ENCODE results near the gene RNFT2.

The RNFT2 gene

DNA sequence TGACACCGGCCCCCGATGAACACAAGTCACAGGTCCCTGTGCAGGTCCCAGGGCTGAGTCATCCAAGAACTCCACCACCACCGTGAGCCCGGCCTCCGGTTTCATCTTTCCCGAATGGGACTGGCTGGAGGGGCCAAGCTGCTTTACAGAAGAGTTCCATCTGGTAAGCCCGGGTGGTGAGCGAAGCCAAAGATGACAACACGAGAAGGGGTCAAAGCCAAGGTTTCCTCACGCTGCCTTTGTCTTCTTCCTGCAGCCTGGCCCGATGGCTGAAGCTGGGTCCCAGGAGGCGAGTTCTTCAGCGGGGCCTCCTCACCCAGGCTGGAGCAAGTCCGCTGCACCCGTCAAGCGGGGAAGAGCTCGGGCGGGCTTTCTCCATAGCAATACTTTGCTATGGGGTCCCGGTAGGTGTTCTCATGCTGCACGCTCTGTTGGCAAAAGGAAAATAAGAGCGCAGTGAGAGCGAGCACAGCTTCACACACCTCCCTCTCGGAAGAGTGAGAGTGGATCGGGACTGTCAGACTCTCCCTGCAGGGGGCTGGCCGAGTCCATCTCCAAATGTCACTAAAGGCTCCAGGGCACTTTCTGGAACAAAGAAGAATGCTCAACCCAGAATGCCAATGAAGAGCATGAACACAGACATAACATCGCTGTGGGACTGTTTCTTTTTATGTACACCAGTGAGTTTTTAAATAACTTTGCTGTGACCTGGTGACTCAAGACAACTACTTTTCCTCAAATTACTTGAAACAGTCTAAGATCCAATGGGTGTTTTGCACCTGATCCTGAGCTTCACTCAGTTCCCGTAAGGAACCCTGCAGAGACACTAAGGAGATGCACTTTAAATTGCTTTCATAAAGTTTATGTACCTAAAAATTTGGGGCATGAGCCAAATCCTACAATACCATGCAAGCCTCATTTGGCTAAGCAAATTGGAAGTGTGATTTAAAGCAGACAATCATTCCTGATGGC is 20.4 kb upstream of the RNFT2 start:
- H3K36me3 Mint-ChIP-seq (ENCODE audit: insufficient read depth), result peaks cover 52% of the 10 kb centered on the region
- peaks cover 4% of the 10 kb centered on the region for H3K4me1 Mint-ChIP-seq
- DNase-seq (ENCODE audit: low spot score in 2 of 2), result no peak

DNA sequence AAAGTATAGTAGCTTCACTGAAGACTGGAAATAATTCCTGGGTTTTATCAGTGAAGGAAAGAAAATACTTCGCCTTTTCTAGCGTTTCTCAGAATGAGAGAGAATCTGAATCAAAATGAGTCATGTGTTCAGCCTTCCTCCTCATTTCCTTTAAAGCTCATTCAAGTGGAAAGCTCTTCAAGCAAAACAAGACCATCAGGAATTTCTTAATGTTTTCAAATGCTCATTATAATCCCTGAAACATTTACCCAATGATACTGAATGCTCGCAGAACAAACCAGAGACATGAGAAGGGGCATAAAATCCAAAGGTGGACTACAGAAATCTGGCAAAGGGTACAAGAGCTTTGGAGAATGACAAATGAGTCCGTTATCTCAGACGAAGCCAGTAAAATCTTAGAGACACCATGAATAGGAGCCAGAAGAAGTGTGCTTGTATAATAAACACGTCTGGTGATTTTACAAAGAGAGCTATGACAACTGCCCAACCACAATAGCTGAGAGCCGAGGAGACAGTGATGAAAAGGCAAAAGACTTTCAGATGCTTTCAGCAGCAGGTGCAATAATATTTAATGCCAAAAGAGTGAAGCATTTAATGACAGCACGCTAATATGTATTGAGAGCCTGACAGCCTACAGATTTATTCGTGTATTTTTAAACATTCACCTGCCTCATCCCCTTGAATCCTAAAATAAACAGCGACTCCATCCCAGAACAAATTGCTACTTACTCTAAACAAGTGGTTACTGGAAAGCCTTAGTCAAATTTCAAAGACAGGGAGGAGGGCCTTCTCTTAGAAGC is 19.3 kb upstream of the RNFT2 start:
- H3K9me3 Mint-ChIP-seq, result no peaks in the 10 kb centered on the region
- DNase-seq (ENCODE audit: low spot score in 2 of 2) (no peak), ATAC-seq (replicated peaks; ENCODE audit: extremely low read depth, poor library complexity, severe bottlenecking) (no peak)
- H3K4me3 Mint-ChIP-seq, result no peak overlapping the region
- H3K4me1 Mint-ChIP-seq, result peaks cover 7% of the 10 kb centered on the region
- H3K36me3 Mint-ChIP-seq (ENCODE audit: insufficient read depth), result peaks cover 54% of the 10 kb centered on the region
- H3K27me3 Mint-ChIP-seq, result no peaks in the 10 kb centered on the region
- no peak overlapping the region for H3K27ac Mint-ChIP-seq (ENCODE audit: low read depth)

More for the DNA sequence above, 20.4 kb upstream of the RNFT2 start:
- Mint-ChIP-seq H3K9me3 (no peaks in the 10 kb centered on the region), H3K27ac (ENCODE audit: low read depth) (no peak overlapping the region), H3K27me3 (no peaks in the 10 kb centered on the region), H3K4me3 (no peak overlapping the region)
- no peak for ATAC-seq (replicated peaks; ENCODE audit: extremely low read depth, poor library complexity, severe bottlenecking)

DNA sequence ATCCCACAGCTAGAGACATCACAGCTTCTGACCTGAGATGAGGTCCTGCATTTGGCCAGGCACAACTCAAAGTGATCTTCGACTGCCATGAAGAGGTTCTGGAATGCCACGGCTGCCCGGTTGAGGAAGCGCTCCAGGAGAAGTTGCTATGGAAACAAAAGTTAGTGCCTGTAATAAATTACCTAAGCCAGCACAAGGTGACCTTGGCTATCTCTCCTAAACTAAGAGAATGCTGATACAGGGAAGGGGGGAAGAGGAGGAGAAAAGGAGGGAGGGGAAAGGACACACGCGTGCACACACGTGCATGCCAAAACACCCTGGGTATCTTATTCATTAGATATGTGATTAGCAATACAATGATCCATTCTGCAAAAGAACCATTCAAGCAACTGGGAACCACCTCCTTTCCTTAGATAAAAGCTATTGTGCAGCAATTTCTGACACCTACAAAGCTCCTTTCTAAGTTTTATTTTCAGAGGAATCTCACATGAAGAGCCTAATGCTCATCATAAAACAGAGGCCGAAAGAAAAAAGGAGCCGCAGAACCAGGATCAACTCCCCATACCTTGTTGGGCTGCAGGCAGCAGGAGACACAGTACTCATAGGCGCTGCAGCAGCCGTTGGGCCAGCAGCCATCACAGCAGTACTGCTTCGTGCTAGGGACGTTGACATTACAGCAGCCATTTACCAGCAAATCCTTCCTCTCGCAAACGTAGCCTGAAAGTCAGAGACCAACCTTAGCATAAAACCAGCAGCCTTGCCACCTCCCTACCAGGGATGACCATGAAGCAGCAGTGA is 18.2 kb upstream of the RNFT2 start:
- Mint-ChIP-seq H3K9me3 (no peaks in the 10 kb centered on the region), H3K36me3 (ENCODE audit: insufficient read depth) (peaks cover 52% of the 10 kb centered on the region), H3K4me3 (no peak overlapping the region), H3K27ac (ENCODE audit: low read depth) (no peak overlapping the region), H3K27me3 (no peaks in the 10 kb centered on the region), H3K4me1 (peaks cover 13% of the 10 kb centered on the region)
- DNase-seq (ENCODE audit: low spot score in 2 of 2), result no peak
- no peak for ATAC-seq (replicated peaks; ENCODE audit: extremely low read depth, poor library complexity, severe bottlenecking)

DNA sequence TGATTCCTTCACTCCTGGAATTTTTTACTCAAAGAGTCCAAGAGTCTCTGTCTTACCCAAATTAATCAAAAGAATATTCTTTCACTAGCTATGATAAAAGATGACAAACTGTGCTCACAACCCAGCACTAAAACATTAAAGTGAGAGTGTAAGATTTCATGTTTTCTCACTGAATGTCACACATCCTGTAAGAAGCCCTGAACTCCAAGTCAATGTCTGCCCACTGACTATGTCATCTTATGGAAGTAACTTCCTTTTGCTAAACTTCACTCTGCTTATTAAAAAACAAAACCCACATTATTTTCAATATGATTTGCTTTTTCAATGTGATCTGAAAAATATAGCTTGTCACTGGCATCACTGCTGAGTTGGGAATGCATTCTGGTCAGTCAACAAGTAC is 15.9 kb upstream of the RNFT2 start:
- Mint-ChIP-seq H3K4me3 (no peak overlapping the region), H3K27me3 (no peaks in the 10 kb centered on the region), H3K9me3 (no peaks in the 10 kb centered on the region), H3K27ac (ENCODE audit: low read depth) (no peak overlapping the region), H3K4me1 (peaks cover 30% of the 10 kb centered on the region), H3K36me3 (ENCODE audit: insufficient read depth) (peaks cover 35% of the 10 kb centered on the region)
- ATAC-seq (replicated peaks; ENCODE audit: extremely low read depth, poor library complexity, severe bottlenecking) (no peak), DNase-seq (ENCODE audit: low spot score in 2 of 2) (no peak)

DNA sequence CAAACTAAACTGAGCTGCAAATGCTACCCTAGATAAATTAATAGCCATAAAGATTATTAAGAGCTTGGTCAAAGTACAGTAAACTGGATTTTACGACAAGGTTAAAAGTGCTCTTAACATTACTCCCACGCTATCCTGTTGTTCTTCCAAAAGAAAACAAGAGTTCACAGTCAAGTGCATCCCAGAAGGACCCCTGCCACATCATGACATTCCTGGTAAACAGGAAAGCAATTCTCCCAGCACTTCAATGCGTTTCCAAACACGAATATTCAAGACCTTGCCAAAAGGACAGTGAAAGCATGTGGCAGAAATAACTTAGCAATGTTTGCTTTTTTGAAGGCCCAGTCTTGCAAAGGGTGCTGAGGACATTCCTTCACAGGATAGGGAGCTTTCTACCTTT is 11.4 kb upstream of the RNFT2 start:
- H3K27me3 Mint-ChIP-seq, result no peaks in the 10 kb centered on the region
- no peaks in the 10 kb centered on the region for H3K9me3 Mint-ChIP-seq
- H3K4me1 Mint-ChIP-seq, result peaks cover 44% of the 10 kb centered on the region
- H3K36me3 Mint-ChIP-seq (ENCODE audit: insufficient read depth), result peaks cover 26% of the 10 kb centered on the region
- H3K27ac Mint-ChIP-seq (ENCODE audit: low read depth), result no peak overlapping the region
- H3K4me3 Mint-ChIP-seq, result no peak overlapping the region
- no peak for ATAC-seq (replicated peaks; ENCODE audit: extremely low read depth, poor library complexity, severe bottlenecking)
- DNase-seq (ENCODE audit: low spot score in 2 of 2), result no peak

DNA sequence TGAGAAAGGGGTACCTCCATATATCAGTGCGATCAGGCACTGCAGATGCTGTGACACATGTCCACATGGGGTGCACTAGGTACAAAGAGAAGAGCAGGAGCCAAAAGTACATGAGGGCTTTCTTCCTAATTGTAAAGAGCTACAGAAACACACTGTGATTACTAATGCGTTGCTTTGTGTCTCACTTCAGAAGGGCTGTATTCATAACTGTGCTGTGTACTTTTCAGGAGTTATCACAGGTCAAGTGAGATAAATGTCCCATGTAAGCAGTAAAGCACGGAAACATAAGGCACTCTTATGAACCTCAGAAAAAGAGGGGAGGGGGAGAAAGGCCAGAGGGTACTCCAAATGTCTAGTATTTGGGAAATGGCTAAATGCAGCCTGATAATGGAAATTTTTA is 10.9 kb upstream of the RNFT2 start:
- no peaks in the 10 kb centered on the region for H3K9me3 Mint-ChIP-seq
- no peaks in the 10 kb centered on the region for H3K27me3 Mint-ChIP-seq
- H3K4me1 Mint-ChIP-seq, result peaks cover 44% of the 10 kb centered on the region
- ATAC-seq (replicated peaks; ENCODE audit: extremely low read depth, poor library complexity, severe bottlenecking) (no peak), DNase-seq (ENCODE audit: low spot score in 2 of 2) (no peak)
- peaks cover 21% of the 10 kb centered on the region for H3K36me3 Mint-ChIP-seq (ENCODE audit: insufficient read depth)
- H3K4me3 Mint-ChIP-seq, result no peak overlapping the region
- H3K27ac Mint-ChIP-seq (ENCODE audit: low read depth), result no peak overlapping the region

DNA sequence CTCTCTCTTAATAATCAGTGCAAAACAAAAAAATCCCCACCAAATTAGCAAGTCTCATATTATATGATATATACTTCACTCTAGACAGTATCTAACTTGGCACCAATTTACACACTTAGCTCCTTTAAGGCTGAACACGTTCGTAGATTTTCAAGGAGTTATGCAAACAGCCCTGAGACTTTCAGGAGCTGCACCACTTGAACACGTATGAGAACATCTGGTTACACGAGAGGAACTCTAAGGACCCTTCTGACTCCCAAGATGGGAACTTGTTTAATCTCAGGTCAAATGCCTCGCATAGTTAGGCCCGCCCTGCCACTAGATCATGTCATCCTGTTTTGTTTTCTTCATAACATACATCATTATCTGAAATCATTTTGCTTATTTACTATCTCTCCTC is 10.2 kb upstream of the RNFT2 start:
- peaks cover 18% of the 10 kb centered on the region for H3K36me3 Mint-ChIP-seq (ENCODE audit: insufficient read depth)
- no peak for ATAC-seq (replicated peaks; ENCODE audit: extremely low read depth, poor library complexity, severe bottlenecking)
- H3K27ac Mint-ChIP-seq (ENCODE audit: low read depth), result no peak overlapping the region
- H3K27me3 Mint-ChIP-seq, result no peaks in the 10 kb centered on the region
- DNase-seq (ENCODE audit: low spot score in 2 of 2), result no peak
- no peaks in the 10 kb centered on the region for H3K9me3 Mint-ChIP-seq
- no peak overlapping the region for H3K4me3 Mint-ChIP-seq
- peaks cover 38% of the 10 kb centered on the region for H3K4me1 Mint-ChIP-seq

DNA sequence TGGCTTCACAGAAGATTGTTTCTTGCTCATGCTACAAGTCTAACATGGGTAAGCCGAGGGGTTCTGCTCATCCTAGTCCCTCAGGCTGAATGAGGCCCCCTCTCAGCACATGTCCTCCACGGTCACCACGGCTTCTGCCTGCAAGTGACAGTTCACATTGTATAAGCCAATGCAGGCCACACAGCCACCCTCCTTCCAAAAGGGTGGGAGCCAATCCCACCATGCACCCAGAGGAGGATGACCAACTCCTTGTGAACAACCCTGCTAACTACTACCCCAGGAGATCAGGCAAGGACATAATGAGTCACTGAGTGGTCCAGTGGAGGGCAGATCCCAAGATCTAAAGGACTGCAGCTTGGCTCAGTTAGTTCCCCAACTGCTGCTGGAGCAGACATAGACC is 6.3 kb upstream of the RNFT2 start:
- Mint-ChIP-seq H3K27me3 (no peaks in the 10 kb centered on the region), H3K4me3 (no peak overlapping the region), H3K36me3 (ENCODE audit: insufficient read depth) (peaks cover 32% of the 10 kb centered on the region), H3K9me3 (no peaks in the 10 kb centered on the region), H3K27ac (ENCODE audit: low read depth) (no peak overlapping the region), H3K4me1 (peaks cover 43% of the 10 kb centered on the region)
- ATAC-seq (replicated peaks; ENCODE audit: extremely low read depth, poor library complexity, severe bottlenecking) (no peak), DNase-seq (ENCODE audit: low spot score in 2 of 2) (no peak)

DNA sequence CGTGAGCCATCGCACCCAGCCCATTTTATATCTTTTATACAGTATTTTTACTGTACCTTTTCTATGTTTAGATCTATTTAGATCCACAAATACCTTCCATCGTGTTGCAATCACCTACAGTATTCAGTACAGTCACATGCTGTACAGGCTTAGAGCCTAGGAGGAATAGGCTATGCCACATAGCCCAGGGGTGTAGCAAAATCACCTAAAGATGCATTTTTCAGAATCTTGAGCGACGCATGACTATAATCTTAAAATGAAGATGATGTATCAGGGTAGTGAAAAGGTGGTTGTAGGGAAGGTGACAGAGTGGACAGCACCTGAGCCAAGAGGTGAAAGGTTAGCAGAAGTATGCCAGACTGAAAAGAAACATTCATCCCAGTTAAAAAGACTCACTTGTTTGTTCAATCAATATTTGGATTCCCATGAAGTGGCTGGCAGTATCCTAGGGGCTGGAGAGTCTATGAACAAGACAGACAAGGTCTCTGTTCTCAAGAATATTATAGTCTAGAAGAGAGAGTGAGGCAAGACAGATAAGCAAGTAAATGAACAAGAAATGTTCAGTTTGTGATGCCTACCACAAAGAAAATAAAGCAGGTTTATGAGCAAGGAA is 3.9 kb upstream of the RNFT2 start:
- peaks cover 38% of the 10 kb centered on the region for H3K4me1 Mint-ChIP-seq
- DNase-seq (ENCODE audit: low spot score in 2 of 2) (no peak), ATAC-seq (replicated peaks; ENCODE audit: extremely low read depth, poor library complexity, severe bottlenecking) (no peak)
- peaks cover 33% of the 10 kb centered on the region for H3K36me3 Mint-ChIP-seq (ENCODE audit: insufficient read depth)
- no peaks in the 10 kb centered on the region for H3K27me3 Mint-ChIP-seq
- H3K27ac Mint-ChIP-seq (ENCODE audit: low read depth), result no peak overlapping the region
- no peaks in the 10 kb centered on the region for H3K9me3 Mint-ChIP-seq
- H3K4me3 Mint-ChIP-seq, result no peak overlapping the region

DNA sequence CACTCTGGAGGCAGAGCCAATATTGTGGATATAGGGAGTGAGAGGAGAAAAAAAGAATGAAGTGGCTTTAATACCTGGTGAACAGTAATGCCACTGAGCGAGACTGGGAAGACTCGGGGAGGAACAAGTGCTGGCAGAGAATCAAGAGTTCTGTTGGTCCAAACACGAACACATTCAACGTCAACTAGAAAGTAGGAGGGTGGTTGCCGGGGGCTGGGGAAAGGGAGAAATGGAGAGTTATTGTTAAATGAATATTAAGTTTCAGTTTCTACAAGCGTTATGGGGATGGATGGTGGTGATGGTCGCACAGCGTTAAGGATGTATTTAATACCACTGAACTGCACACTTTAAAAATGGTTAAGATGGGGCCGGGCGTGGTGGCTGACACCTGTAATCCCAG is 3.0 kb upstream of the RNFT2 start:
- Mint-ChIP-seq H3K36me3 (ENCODE audit: insufficient read depth) (peaks cover 31% of the 10 kb centered on the region), H3K4me1 (peaks cover 38% of the 10 kb centered on the region), H3K4me3 (peak overlapping the region; percentile 26), H3K27me3 (no peaks in the 10 kb centered on the region), H3K27ac (ENCODE audit: low read depth) (no peak overlapping the region), H3K9me3 (no peaks in the 10 kb centered on the region)
- no peak for ATAC-seq (replicated peaks; ENCODE audit: extremely low read depth, poor library complexity, severe bottlenecking)
- no peak for DNase-seq (ENCODE audit: low spot score in 2 of 2)

DNA sequence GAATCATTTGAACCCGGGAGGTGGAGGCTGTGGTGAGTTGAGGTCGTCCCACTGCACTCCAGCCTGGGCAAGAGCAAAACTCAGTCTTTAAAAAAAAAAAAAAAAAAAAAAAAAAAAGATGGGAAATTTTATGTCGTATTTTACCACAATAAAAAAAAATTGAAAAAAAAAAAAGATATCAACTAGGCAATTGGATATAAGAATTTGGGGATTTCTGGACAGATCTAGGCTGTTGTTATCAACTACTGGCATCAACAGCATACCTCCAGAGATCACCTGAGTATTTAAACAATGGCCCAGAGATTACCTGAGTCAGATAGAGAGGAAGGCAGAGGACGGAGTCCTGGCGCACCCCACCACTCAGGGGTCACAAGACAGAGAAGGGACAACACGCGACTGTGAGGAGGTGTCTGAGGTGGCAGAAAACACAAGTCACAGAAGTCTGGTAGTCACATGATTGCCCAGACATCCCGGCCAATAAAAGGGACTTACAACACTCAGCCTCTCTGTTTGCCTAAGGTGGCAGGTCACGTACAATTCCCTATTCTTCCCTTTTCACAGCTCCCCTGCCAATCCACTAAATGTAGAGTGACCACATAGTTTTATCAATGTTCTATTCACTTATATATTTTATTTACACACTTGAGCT is 2.0 kb upstream of the RNFT2 start:
- H3K27me3 Mint-ChIP-seq, result no peaks in the 10 kb centered on the region
- H3K4me3 Mint-ChIP-seq, result peak overlapping the region; percentile 97
- no peaks in the 10 kb centered on the region for H3K9me3 Mint-ChIP-seq
- peaks cover 25% of the 10 kb centered on the region for H3K36me3 Mint-ChIP-seq (ENCODE audit: insufficient read depth)
- peak overlapping the region; percentile 91 for H3K27ac Mint-ChIP-seq (ENCODE audit: low read depth)
- DNase-seq (ENCODE audit: low spot score in 2 of 2), result no peak
- no peak for ATAC-seq (replicated peaks; ENCODE audit: extremely low read depth, poor library complexity, severe bottlenecking)
- peaks cover 38% of the 10 kb centered on the region for H3K4me1 Mint-ChIP-seq
